Activated CD4-positive, CD25-positive, alpha-beta regulatory T cell treated with anti-CD3 and anti-CD28 coated beads, Interleukin-2, amount 50 U/mL, for 24 hours (primary cell): ENCODE results near the gene SPECC1.
"Not testable (repeated sequence)": the region's sequence is repeated elsewhere in the genome, so short reads cannot be mapped to it uniquely, and the experiment has no call there.

ENCODE experiments used
- ATAC-seq, 2 donors: fragments of 150-1000 bp; cut with Tn5 transposase; one replicate each; pipeline ENCODE4 v1.10.0; 2021; ENCODE audit warnings: mild to moderate bottlenecking in 1 of 2, moderate library complexity in 1 of 2

SPECC1 gene

DNA sequence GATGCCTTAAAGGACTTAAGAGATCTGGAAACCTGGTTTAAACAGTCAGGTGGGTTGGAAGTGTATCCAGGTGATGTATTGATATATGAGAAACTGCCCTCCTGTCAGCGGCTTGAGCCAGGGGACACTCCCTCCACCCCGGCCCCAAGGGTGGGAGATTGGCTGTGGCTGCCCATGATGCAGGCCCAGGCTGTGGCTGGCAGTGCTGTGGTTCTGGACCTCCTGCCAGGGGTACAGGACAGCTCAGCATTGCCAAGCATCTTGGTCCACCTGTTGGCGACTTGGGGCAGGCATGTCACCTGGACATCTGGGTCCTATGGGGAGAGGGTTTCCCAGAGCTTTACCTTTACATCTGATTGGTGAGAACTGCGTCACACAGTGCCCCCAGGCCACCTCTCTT, 201.0 kb downstream of the SPECC1 start:
- ATAC-seq: no peak

DNA sequence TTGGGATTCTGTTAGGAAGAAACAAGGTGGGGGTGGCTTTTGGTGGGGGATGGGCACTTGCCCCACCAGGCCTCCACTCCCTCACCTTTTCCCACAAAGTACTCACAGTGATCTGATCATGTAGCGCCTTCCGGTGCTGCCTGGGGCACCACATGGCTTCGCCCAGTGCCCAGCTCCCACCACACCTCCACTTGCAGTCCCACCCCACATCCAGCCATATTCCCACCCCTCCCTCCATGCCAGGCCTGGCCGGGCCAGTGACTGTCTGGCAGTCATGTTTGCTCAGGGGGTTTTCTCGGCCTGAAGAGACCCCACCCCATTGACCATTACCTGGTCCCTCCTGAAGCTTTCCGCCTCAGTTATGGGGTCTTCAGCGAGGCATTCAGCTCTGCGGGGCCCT, 201.5 kb downstream of the SPECC1 start:
- no peak for ATAC-seq

DNA sequence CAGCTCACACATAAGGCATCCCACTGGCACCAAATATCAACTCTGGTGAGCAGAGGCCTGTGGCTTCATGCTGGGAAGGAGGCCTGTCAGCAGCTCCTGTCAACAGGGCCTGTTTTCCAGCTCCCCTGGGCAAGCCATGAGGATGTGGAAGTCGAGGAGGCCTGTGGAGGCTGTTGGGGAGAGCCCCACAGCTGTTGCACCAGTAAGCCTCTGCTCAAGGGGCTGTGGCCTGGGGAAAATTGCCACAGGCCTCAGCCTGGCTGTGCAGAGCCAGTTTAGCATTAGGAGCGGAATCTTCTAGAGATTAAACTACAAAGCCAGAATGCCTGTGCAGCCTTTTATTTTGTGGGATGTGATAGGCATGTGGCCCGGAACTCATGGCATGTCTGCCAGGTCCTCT, 202.1 kb downstream of the SPECC1 start:
- ATAC-seq: no peak

DNA sequence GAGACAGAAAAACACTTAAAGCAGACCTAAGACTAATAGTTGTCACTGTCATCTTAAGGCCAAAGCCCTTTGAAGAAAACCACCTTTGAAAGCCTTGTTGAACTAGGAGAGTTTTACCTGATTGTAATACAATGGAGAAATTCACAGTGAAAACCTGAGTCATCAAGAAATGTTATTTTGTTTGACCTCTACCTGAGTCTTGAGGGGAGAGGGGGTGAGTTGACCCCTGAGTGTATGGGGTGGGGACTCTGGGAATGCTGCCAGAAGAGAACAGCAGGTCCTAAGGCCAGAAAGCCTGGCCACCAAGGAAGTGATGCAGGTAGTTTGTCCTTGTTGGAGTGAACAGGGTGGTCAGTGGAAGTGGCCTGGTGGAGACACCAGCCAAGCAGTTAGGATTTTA, 204.3 kb downstream of the SPECC1 start:
- ATAC-seq: no peak

DNA sequence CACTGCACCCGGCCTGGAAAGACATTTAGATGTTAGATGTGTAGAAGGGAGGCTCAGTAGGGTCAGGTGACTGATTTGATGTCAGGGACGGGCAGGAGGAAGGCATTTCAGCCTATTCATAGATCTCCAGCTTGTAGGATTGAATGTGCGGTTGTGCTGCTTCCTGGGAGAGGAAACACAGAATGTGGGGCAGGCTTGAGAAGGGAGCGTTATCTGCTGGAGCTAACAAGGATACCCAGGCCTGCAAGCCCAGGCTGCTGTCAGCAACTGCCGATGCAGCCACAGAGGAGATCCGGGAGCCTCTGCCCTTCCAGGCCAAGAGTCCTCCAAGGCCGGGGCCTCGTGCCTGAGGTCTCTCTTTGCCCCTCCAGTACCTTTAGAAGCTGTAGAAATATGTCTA, 205.6 kb downstream of the SPECC1 start:
- ATAC-seq: no peak

DNA sequence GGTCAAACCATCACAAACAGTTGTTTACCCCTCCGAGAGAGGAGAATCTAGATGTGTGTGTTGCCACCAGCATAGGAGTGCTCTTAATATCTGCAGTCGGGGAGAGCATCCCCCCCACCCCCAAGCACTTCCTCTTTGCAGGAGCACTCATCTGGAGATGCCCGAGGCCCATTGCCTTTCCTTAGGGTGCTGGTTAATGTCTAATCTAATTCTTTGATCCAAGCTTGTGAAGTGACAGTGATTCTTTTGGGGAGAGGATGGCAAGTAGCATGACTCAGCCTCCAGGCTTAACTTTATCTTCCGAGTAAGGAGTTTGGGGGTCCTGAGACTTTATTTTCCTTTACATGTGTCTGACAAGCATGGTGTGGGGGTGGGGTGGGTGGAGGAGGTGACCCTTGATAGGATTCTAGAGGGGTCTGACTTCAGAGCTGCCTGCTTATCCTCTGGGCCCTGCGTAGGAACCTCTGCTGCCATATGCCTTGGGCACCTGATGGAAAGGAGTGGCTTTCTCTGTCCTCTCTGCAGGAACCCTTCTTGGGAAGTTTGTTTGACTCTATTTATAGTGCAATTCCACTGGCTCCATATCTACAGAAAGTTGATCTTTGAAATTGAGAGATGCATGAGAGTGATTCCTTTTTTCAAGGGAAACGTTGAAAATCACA, 207.1 kb downstream of the SPECC1 start:
- ATAC-seq: no peak

DNA sequence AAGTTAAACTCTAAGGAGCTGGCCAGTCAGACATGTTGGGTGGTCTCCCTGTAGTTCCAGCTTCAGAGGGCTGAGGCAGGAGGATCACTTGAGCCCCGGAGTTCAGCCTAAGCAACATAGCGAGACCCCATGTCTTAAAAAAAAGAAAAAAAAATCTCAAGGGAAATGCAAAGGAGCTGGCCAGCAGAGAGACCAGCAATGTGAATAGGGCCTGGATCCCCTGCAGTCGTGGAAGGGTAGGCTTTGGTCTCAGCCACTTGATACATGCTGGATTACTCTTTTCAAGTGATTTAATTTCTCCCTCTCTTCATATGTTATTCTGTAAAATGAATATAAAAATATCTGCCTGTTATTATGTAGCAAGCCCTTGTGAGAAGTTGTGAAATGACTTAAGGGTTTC, 207.7 kb downstream of the SPECC1 start:
- ATAC-seq: no peak

DNA sequence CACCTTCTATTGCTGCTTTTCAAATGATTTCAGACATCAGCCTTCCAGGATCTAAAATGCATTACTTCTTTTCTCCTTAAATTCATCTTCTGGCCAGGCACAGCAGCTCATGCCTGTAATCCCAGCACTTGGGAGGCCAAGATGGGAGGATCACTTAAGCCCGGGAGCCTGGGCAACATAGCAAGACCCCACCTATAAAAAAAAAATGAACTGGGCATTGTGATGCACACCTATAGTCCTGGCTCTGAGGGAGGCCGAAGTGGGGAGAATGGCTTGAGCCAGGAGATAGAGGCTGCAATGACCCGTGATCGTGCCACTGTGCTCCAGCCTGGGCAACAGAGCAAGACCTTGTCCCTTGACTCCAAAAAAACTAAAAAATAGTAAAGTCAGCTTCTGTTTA, 208.5 kb downstream of the SPECC1 start:
- no peak for ATAC-seq

DNA sequence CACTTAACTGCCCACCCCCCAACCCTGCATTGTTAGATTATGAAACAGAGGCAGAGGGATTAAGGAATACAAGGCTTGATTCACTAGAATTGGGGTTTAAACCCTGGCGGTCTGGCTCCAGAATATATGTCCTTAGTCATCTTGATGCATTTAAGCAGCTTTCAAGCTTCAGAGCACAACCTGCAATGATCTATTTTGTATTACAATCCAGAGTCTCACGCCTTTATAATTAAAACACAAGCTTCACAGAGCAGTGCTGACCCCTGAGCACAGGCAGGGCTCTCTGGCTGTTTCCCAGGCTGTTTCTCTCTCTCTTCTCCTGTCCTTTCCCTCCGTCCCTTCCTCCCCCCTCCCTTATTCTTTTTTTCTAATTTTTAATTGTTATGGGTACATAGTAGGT, 209.1 kb downstream of the SPECC1 start:
- ATAC-seq: no peak

DNA sequence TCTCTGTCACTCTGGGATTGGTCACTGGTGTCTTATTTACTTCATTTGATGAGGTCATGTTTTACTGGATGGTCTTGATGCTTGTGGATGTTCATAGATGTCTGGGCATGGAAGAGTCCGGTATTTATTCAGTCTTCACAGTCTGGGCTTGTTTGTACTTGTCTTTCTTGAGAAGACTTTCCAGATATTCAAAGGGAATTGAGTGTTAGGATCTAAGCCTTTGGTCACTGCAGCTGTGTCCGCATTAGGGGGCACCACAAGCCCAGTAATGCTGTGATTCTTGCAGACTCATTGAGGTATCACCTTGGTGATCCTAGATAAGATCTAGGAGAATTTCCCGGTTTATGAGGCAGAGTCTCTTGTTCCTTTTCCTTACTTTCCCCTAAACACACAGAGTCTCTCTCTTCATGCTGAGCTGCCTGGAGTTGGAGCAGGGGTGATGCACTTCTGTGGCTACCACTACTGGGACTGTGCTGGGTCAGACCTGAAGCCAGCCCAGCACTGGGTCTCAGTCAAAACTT, 214.7 kb downstream of the SPECC1 start:
- ATAC-seq: no peak

DNA sequence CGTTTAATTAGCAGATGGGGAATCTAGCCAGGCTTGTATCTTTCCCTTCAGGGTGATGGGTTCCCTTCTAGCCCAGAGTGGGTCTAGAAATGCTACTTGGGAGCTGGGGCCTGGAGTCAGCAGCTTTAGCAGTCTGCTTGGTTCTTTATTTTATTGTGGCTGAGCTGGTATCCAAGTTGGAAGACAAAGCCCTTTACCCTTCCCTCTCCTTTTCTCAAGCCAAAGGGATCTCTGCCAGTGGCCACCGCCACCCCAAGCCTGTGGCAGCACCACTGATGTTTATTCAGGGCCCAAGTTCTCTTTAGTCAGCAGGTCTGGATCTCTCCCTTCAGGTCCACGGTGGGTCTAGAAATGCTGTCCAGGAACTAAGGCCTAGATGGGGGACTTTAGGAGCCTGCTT, 215.2 kb downstream of the SPECC1 start:
- no peak for ATAC-seq

DNA sequence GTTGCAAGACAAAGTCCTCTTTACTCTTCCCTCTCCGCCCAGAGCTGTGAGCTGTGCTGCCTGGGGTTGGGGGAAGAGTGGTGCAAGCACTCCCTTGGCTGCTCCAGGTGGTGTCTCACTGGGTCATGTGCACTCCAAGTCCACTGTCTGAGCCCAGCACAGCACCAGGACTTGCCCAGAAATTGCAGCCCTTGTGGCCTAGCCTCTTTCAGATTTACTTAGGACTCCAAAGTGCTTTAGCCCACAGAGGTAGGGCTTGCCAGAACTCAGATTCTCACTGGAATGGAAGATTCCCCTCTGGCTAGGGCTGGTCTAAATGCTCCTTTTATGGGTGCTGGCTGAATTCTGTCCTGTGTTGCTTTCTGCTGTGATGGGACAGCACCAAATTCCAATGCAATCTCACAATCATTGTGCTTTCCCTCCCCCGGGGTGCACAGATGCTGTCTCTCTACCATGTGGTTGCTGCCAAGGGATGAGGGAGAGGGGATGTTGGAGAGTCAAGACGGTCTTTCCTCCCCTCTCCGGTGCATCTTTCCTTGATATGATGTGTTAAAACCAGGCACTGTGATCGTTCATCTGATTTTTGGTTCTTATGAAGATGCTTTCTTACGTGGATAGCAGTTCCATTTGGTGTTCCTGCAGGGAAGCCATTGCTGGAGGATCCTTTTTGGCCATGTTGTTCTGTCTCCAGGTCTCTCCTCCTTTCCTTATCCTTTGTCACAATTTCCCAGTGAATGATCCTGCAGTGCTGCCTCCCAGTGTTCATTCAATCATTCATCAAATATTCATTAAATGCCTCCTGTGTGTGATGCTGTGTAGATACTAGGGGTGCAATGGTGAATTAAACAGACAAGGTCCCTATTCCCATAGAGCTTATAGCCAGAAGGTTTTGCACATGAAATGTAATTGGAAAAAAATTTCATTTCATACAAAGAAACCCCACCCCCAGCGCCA, 216.3 kb downstream of the SPECC1 start:
- ATAC-seq: no peak

DNA sequence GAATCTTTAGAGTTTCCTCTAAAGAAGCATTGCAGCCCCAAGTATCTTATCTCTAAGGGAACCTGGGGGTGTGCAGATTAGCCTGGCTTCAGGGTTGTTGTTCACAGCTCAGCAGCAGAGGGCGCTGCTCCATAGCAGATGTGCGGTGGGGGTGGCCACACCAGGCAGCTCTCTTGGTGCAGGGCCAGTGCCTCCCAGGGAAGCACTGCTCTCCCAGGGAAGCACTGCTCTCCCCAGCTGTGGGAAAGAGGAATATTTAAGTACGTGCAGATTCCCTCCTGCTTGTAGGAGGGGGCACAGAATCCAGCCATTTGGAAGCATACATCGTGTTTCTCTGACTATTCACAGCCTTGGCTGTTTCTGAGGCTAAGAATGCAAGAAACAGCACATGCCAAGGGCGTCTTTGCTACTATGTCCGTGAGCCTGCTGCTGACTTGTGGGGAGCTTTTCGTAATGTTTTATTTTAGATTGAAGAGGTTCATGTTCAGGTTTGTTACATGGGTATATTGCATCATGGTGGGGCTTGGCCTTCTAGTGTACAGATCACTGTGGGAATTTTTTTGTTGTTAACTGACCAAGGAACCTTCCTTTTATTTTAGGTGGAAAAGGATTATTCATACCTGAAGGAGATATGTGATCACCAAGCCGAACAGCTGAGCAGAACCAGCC, 217.8 kb downstream of the SPECC1 start:
- ATAC-seq: peak; percentile 72 to 83

DNA sequence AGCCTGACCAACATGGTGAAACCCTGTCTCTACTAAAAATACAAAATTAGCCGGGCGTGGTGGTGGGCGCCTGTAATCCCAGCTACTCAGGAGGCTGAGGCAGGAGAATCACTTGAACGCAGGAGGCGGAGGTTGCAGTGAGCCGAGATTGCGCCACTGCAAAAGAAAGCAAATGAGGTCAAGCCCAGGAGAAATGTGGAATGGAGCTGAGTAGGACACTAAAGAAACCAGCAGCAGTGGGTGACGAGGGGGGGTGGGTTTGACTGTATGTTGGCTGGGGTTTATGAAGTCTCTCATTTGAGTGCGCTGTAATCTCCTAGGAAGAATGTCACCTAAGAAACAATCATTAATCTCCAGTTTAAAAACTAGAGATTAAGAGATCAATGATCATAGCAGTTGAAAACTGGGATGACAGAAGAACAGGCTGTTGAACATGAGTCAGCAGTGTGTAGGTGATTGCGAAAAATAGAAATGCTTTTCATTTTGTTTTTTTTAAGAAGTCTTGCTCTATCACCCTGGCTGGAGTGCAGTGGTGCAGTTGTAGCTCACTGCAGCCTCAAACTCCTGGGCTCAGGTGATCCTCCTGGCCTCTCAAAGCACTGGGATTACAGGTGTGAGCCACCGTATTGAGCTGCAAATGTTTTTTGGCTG, 218.7 kb downstream of the SPECC1 start:
- ATAC-seq: not testable (repeated sequence)

DNA sequence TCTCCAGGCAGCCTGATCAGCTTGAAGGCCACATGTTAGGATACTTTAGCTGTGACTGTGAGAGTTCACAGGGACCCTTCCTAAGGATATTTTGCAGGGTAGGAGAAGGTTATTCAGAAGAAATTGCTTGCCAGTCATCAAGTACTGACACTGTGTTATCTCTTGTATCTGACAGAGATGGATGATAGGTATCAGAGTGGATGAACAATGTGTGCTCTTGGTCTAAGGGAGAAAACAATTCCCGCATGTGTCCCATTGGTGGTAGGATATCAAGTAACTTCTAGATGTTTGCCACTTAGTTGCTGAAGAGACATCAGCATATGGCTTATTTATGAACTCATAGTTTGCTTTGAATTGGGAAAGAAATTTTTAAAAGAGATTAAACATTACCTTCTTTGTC, 219.3 kb downstream of the SPECC1 start:
- ATAC-seq: no peak

DNA sequence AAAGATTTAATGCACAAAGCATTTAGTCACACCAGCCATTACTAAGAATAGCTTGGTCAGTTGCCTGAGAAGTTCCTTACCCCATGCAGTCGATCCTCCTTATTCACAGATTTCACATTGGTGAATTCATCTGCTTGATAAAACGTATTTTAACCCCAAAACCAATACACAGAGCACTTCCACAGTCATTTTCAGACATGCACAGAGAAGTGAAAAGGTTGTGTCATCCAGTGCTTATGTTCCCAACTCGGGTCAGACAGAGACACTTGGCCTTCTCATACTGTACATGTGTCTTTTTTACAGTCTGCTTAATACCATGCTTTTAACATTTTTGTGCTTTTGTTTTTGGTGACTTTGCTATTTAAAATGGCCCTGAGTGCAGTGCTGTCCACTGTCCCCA, 219.7 kb downstream of the SPECC1 start:
- no peak for ATAC-seq

DNA sequence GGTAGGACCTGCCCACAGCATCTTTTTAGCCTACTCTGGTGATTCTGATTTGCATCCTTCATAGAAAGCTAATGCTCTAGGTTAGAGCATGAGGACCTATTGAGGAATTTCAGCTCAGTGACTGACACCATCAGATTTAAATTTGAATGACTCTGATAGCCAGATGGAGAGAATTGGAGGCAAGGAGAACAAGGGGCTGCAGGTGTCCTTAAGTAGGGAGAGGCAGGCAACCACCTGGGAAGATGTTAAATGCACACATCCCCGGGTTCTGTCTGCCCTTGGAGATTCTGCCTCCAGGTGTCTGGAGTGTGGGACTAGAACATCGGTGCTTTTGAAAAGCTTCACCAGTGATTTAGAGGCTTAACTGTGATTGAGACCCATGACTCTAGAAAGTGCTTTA, 221.8 kb downstream of the SPECC1 start:
- no peak for ATAC-seq

DNA sequence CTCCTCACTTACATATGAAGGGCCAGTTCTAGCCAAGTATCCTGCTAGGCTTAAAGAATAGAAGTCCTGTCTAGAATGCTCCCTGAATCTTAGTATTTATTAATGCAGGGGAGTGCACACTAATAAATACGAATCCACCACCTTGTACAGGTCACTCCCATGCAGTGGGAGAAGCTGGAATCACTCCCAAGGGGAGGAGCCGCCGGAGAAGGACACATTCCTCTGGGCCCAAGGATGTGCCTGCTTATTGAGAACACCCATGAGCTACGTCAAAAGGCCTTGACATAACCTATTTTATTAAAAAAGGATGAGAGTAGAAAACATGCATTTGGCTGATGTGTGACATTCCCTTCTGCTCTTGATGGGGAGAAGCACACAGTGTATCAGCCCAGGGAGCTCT, 223.5 kb downstream of the SPECC1 start:
- ATAC-seq: no peak

DNA sequence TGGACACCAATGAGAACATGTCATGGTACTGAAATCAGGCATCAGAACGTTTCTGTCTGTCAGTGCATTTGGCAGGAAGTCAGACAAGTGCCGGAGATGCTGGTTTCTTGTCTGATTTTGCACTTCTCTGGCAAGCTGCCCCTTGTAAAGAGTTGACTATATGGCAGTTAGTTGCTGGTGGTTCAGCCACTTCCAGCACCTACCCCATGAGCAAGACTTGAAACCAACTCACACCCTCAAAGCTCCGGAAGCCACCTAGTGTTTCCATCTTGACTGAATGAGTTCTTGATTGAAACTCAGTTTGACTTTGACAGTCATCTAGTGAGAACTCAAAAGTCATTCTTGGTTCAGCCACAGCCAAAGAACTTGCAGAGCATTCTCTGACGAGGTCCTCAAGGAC, 225.1 kb downstream of the SPECC1 start:
- ATAC-seq: peak; percentile 95

DNA sequence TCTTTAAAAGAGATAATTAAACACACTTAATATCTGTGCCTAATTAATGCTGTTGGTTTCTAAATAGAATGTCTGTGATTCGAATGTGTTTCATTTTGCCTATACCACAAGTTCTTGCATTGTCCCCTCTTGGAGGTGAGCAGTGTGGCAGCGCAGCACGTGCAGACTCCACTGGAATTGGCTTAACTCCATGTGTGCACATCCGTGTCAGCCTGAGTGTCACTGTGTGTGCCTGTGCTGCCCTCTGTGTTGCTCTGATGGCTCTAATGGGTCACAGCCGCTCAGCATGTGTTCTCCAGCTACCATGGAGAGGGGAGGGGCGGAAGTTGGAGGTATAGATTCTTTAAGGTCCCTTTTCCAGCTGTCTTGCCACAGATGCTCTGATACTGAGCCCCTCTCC, 226.6 kb downstream of the SPECC1 start:
- ATAC-seq: no peak

DNA sequence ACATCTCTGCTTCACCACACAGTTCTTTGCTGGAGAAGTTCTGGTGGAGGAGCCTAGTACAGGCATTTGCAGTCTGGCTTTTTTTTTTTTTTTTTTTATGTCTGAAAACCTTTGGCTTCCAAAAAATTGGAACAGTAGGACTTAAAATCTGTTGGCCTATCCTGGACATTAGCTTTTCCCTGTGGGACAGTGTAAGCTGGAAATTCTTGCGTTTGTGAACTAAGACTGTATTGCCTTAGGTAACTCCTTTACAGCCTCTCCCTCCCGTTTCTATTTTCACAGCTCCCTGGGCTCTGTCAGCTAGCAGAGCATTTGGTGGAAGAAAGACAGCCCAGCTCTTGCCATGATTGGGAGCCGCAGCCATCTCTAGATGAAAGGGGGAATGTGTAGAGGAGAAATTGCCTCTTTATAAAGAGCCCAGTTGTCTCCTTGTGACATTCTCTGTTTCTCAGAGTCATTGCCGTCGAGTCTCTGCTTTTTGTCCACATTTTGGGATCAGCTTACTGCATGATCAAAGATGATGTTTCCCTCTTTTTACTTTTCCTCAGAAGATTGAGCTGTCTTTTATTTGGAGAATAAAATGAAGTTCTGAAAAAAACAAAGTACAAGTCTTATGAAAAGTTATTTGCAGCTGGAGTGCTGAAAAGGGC, 227.5 kb downstream of the SPECC1 start:
- no peak for ATAC-seq

DNA sequence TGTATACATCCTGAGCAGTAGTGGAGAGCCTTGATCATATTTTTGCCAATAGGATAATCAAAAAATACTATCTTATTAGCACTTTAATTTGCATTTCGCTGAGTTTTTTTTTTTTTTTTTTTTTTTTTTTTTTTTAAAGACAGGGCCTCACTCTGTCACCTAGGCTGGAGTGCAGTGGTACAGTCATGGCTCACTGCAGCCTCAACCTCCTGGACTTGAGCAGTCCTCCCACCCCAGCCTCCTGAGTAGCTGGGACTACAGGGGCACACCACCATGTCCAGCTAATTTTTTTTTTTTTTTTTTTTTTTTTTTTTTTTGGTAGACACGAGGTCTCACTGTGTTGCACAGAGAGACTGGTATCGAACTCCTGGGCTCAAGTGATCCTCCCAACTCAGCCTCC, 230.6 kb downstream of the SPECC1 start:
- ATAC-seq: not testable (repeated sequence)
